ENCODE results near the gene ARL15.

- TF ChIP-seq CTCF (conservative IDR thresholded peaks at IDR 0.05 in 1 of 2, IDR thresholded peaks at IDR 0.05 in 1 of 2; ENCODE audit: extremely low read depth in 1 of 2, insufficient read depth in 1 of 2, low read depth in 1 of 2, low read length in 2 of 2) (no peak), EZH2 (IDR thresholded peaks at IDR 0.05; ENCODE audit: borderline replicate concordance, low read length) (no peak)
Observed at GRCh38 chr5:53915120-53915519, 395.3 kb downstream of the ARL15 start.
